Measurements from ENCODE around the gene SENP1.

Gene SENP1

GRCh38 chr12:47995981-47996401 lies 109.9 kb downstream of the SENP1 start:
- no peak for DNase-seq
- Mint-ChIP-seq H3K4me1 (peaks cover 7% of the 10 kb centered on the region), H3K27me3 (peaks cover 91% of the 10 kb centered on the region), H3K27ac (no peak overlapping the region), H3K4me3 (no peak overlapping the region), H3K9me3 (no peaks in the 10 kb centered on the region)
- no peak for ATAC-seq

- peaks cover 79% of the 10 kb centered on the region for H3K27me3 Mint-ChIP-seq
- no peak overlapping the region for H3K27ac Mint-ChIP-seq
Observed at GRCh38 chr12:47993491-47993890, 112.4 kb downstream of the SENP1 start.

More at GRCh38 chr12:47993491-47993890, 112.4 kb downstream of the SENP1 start:
- ATAC-seq, result no peak
- Mint-ChIP-seq H3K9me3 (no peaks in the 10 kb centered on the region), H3K4me1 (peaks cover 29% of the 10 kb centered on the region), H3K4me3 (no peak overlapping the region)
- DNase-seq, result peak in 1 of 2 donors; percentile 4
